B cell (primary cell): Measurements from ENCODE around the gene GRID1. TPM values are rescaled to one million over a fixed set of nuclear protein-coding genes. Genes with fewer than 3 reads are reported as not detected.
A peak's percentile ranks its signal among the peaks of the same experiment; 100 is the strongest.

ENCODE experiments used
- ATAC-seq: fragments of 200-7000 bp; cut with Tn5 transposase; one replicate; pipeline ENCODE4 v1.10.0; 2021; ENCODE audit warnings: low read depth, mild to moderate bottlenecking, moderate number of reproducible peaks, moderate library complexity
- CTCF ChIA-PET: fragments of 350-600 bp; sonication (Branson Sonifier 250); formaldehyde crosslinking; loops from one replicate; lab custom pipeline; 2021; ENCODE audit warnings: antibody characterized with exemption, inconsistent platforms; lab: Charles Lee
- POLR2A ChIA-PET: fragments of 350-600 bp; sonication (Branson Sonifier 250); formaldehyde crosslinking; loops from one replicate; lab custom pipeline; 2021; ENCODE audit warnings: antibody characterized with exemption; lab: Charles Lee
- DNase-seq: peaks from one replicate; pipeline ENCODE4 v3.0.0; 2013
- H2AFZ ChIP-seq: 2 replicates; pipeline ENCODE4 v1.6.1; 2012; ENCODE audit warnings: mild to moderate bottlenecking, low read depth, low read length; ENCODE audit not compliant: insufficient read depth, poor library complexity, severe bottlenecking
- H3K27ac ChIP-seq, 2 donors: 1 replicate in 1 of 2; 2 replicates in 1 of 2; pipeline ENCODE4 v1.5.1; 2012 to 2013; ENCODE audit warnings: low read length in 2 of 2, mild to moderate bottlenecking in 2 of 2, moderate library complexity in 1 of 2
- H3K27me3 ChIP-seq, 4 experiments: fragments of 200-600 bp in 1 of 4; sonication (generic) in 1 of 4; replicated peaks in 1 of 4; 1 replicate in 2 of 4; 2 replicates in 2 of 4; pipeline versions ENCODE4 v1.6.1 to v1.7.0; 2013 to 2016; ENCODE audit warnings: low read length in 3 of 4, mild to moderate bottlenecking in 2 of 4, mixed read lengths in 1 of 4, moderate library complexity in 1 of 4; ENCODE audit not compliant: insufficient read depth in 4 of 4, control insufficient read depth in 3 of 4; ENCODE audit errors: control extremely low read depth in 1 of 4
- H3K36me3 ChIP-seq, 2 experiments: replicated peaks in 1 of 2; 1 replicate in 1 of 2; 2 replicates in 1 of 2; pipeline versions ENCODE4 v1.6.1 to v1.7.1; 2013; ENCODE audit warnings: low read length in 1 of 2; ENCODE audit not compliant: insufficient read depth in 2 of 2, control insufficient read depth in 1 of 2; ENCODE audit errors: control extremely low read depth in 1 of 2, extremely low read depth in 1 of 2
- H3K4me1 ChIP-seq, 2 donors: fragments of 200-600 bp in 1 of 2; sonication (generic) in 1 of 2; 1 replicate in 1 of 2; 2 replicates in 1 of 2; pipeline versions ENCODE4 v1.5.1 to v1.6.1; 2013 to 2017; ENCODE audit warnings: low read length in 2 of 2; ENCODE audit not compliant: control insufficient read depth in 2 of 2, insufficient read depth in 2 of 2
- H3K4me2 ChIP-seq: replicated peaks from 2 replicates; pipeline ENCODE3; 2012; ENCODE audit warnings: mild to moderate bottlenecking, low read depth, low read length; ENCODE audit not compliant: poor library complexity, severe bottlenecking
- H3K4me3 ChIP-seq, 5 experiments: fragments of 200-600 bp in 1 of 5; sonication (generic) in 1 of 5; 1 replicate in 3 of 5; 2 replicates in 2 of 5; pipeline versions ENCODE4 v1.5.1 to v1.7.0; 2011 to 2016; ENCODE audit warnings: low read length in 4 of 5, mild to moderate bottlenecking in 4 of 5, low read depth in 2 of 5, control low read depth in 1 of 5, moderate library complexity in 1 of 5; ENCODE audit not compliant: insufficient read depth in 1 of 5; ENCODE audit errors: control extremely low read depth in 1 of 5, extremely low read depth in 1 of 5
- H3K79me2 ChIP-seq: fragments of 200-600 bp; sonication (generic); one replicate; pipeline ENCODE4 v1.6.0; 2016; ENCODE audit warnings: low read length; ENCODE audit not compliant: control insufficient read depth, insufficient read depth
- H3K9ac ChIP-seq: fragments of 200-600 bp; sonication (generic); 2 replicates; pipeline ENCODE4 v1.6.1; 2017; ENCODE audit warnings: mild to moderate bottlenecking, low read length, moderate library complexity
- H3K9me3 ChIP-seq, 3 donors: one replicate each; pipeline versions ENCODE4 v1.6.1 to v1.7.1; 2013; ENCODE audit warnings: low read length in 2 of 3; ENCODE audit not compliant: control insufficient read depth in 2 of 3, insufficient read depth in 1 of 3; ENCODE audit errors: control extremely low read depth in 1 of 3
- H4K20me1 ChIP-seq: 2 replicates; pipeline ENCODE4 v1.6.0; 2012; ENCODE audit warnings: mild to moderate bottlenecking, low read length; ENCODE audit not compliant: insufficient read depth, control insufficient read depth, poor library complexity, severe bottlenecking
- H3K27ac Mint-ChIP-seq: one replicate; pipeline ENCODE4 v1.8.0; 2021; ENCODE audit warnings: mixed read lengths
- H3K27me3 Mint-ChIP-seq: one replicate; pipeline ENCODE4 v1.8.0; 2021; ENCODE audit warnings: mixed read lengths
- H3K4me1 Mint-ChIP-seq: one replicate; pipeline ENCODE4 v1.8.0; 2021; ENCODE audit warnings: mixed read lengths
- H3K4me3 Mint-ChIP-seq: one replicate; pipeline ENCODE4 v1.8.0; 2021; ENCODE audit warnings: mixed read lengths
- H3K9me3 Mint-ChIP-seq: one replicate; pipeline ENCODE4 v1.8.0; 2022; ENCODE audit warnings: mixed read lengths; ENCODE audit not compliant: insufficient read depth
- EZH2 ChIP-seq: IDR thresholded peaks from 2 replicates; pipeline ENCODE4 v1.6.1; 2012; ENCODE audit warnings: borderline replicate concordance, low read depth, mild to moderate bottlenecking, moderate library complexity, low read length; ENCODE audit not compliant: insufficient read depth, poor library complexity, severe bottlenecking
- WGBS: methylation state at CpG from one replicate; pipeline ENCODE4 v1.1.5; 2013; ENCODE audit warnings: missing lambda C conversion rate; ENCODE audit not compliant: insufficient coverage; 5-methylcytosine and 5-hydroxymethylcytosine counted together
- intact Hi-C: fragments of 100-400 bp; cut with micrococcal nuclease; formaldehyde crosslinking; loops from one replicate; pipeline ENCODE4 v1.10.0; 2022
- polyA plus RNA-seq: library from polyadenylated mRNA; depleted of rRNA; stranded (reverse); fragments of >200 nt; gene quantifications from 2 replicates; pipeline ENCODE4 v1.2.3, GENCODE V29; 2012
- total RNA-seq, 2 donors: library from RNA; stranded (reverse); fragments of 120-200 nt in 1 of 2; gene quantifications; 1 replicate in 1 of 2; 2 replicates in 1 of 2; pipeline versions ENCODE4 v1.2.3 to v1.2.4, GENCODE V29; 2013 to 2022
- TF ChIP-seq, protein P1 (sequence below): fragments of 200-600 bp; IDR thresholded peaks from one replicate; pipeline ENCODE4 v1.8.0; 2022; ENCODE audit warnings: antibody characterized with exemption, mild to moderate bottlenecking

GRID1 gene
- total and polyA plus RNA-seq, 2 donors (not counting 1 experiment from before 2014, with no cell fraction given), result not detected

DNA sequence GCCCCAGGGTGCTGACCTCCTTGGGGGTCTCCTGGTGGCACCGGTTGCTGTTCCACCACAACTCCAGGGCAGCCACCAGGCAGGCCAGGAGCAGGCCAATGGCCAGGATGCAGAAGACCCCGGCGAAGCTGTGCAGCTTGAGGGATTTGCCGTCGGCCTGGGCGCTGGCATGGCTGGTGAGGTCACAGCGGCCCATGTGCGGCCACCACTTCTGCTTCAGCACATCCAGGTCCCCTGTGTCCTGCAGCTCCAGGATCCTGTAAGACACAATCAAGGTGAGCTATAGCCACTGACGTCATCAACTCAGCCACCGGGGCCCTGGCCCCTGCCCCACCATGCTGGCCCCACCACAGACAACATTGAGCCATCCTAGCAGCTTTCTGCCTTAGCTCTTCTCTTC is 753.2 kb downstream of the GRID1 start:
- WGBS, result 92% methylated on average over 10 of the region's 10 CpGs
- Mint-ChIP-seq H3K27me3 (no peaks in the 10 kb centered on the region), H3K4me1 (peaks cover 10% of the 10 kb centered on the region), H3K4me3 (no peak overlapping the region), H3K27ac (no peak overlapping the region), H3K9me3 (no peaks in the 10 kb centered on the region)
- no peak overlapping the region for H3K4me2 ChIP-seq
- DNase-seq, result no peak
- no peaks in the 10 kb centered on the region for H3K9me3 ChIP-seq
- H3K27me3 ChIP-seq, result no peaks in the 10 kb centered on the region
- ATAC-seq, result no peak
- no peaks in the 10 kb centered on the region for H3K36me3 ChIP-seq
- POLR2A ChIA-PET, result no interaction called here
- H3K79me2 ChIP-seq, result no peaks in the 10 kb centered on the region
- H2AFZ ChIP-seq, result no peak overlapping the region
- no peak overlapping the region for H3K9ac ChIP-seq
- CTCF ChIA-PET, result interaction anchor here (1.5 kb wide), 1 partner anchor 17 kb away, joined by 4 read pairs; no protein-coding TSS in a partner anchor
- intact Hi-C loops, result no loop called here
- H3K4me1 ChIP-seq, result peaks cover 0 to 10% of the 10 kb centered on the region in 2 donors
- TF ChIP-seq, protein P1, sequence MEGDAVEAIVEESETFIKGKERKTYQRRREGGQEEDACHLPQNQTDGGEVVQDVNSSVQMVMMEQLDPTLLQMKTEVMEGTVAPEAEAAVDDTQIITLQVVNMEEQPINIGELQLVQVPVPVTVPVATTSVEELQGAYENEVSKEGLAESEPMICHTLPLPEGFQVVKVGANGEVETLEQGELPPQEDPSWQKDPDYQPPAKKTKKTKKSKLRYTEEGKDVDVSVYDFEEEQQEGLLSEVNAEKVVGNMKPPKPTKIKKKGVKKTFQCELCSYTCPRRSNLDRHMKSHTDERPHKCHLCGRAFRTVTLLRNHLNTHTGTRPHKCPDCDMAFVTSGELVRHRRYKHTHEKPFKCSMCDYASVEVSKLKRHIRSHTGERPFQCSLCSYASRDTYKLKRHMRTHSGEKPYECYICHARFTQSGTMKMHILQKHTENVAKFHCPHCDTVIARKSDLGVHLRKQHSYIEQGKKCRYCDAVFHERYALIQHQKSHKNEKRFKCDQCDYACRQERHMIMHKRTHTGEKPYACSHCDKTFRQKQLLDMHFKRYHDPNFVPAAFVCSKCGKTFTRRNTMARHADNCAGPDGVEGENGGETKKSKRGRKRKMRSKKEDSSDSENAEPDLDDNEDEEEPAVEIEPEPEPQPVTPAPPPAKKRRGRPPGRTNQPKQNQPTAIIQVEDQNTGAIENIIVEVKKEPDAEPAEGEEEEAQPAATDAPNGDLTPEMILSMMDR, result no peak
- TF ChIP-seq EZH2, result no peak
- H3K27ac ChIP-seq, result no peak overlapping the region
- H3K4me3 ChIP-seq, result no peak overlapping the region
- H4K20me1 ChIP-seq, result no peaks in the 10 kb centered on the region

DNA sequence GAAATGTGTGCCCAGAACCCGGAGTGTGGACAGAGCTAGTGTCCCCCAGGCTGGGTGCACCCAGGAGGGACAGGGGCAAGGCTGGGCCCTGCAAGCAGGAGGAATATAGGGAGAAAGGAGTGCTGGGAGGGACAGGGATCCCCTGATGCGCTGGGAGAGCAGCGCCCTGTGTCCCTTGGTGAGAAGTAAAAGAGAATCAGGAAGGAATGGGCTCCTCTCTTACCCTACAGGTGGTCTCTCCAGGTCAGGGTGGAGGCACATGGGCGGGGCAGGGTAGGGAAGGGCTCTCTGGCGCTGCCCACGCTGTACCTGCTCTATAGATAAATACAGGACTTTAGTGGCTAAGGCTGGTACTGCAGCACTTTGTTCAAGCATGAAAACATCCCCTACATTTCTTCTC is 753.8 kb downstream of the GRID1 start:
- Histone ChIP-seq H3K79me2 (no peaks in the 10 kb centered on the region), H3K4me2 (peak overlapping the region; percentile 12), H3K36me3 (no peaks in the 10 kb centered on the region), H3K27me3 (no peaks in the 10 kb centered on the region), H2AFZ (no peak overlapping the region), H3K9ac (no peak overlapping the region), H3K9me3 (no peaks in the 10 kb centered on the region), H4K20me1 (no peaks in the 10 kb centered on the region), H3K27ac (no peak overlapping the region), H3K4me3 (no peak overlapping the region), H3K4me1 (peaks cover 0 to 10% of the 10 kb centered on the region in 2 donors)
- no peak overlapping the region for H3K4me3 Mint-ChIP-seq
- DNase-seq (peak; percentile 9), ATAC-seq (peak; percentile 14)
- H3K27me3 Mint-ChIP-seq, result no peaks in the 10 kb centered on the region
- ChIA-PET CTCF (no interaction called here), POLR2A (no interaction called here)
- TF ChIP-seq, protein P1, result peak; percentile 36
- TF ChIP-seq EZH2, result no peak
- 46% methylated on average over 5 of the region's 6 CpGs for WGBS
- H3K27ac Mint-ChIP-seq, result no peak overlapping the region
- intact Hi-C loops, result no loop called here
- H3K9me3 Mint-ChIP-seq, result no peaks in the 10 kb centered on the region
- peaks cover 10% of the 10 kb centered on the region for H3K4me1 Mint-ChIP-seq
